ENCODE results near the gene LRATD1. TPM values are rescaled to one million over a fixed set of nuclear protein-coding genes. Genes with fewer than 3 reads are reported as not detected.
"Not testable (repeated sequence)": the region's sequence is repeated elsewhere in the genome, so short reads cannot be mapped to it uniquely, and the experiment has no call there.

The LRATD1 gene
- polyA plus RNA-seq (ENCODE audit: insufficient read length in 10 of 10): 10 to 100 TPM in 5 of 10 donors, 1 to 10 TPM in 5; 7.1 to 18.8 (median 9.9) TPM
- long read RNA-seq, donor 1, full-length matches to known transcripts: 1 of 1 reads
- long read RNA-seq, donor 1, partial matches to known transcripts: 0 of 1 reads
- long read RNA-seq, donor 1, other reads (novel, unspliced or antisense): 0 of 1 reads
- long read RNA-seq, donor 2: 0 reads
- long read RNA-seq, donor 3: 0 reads
- long read RNA-seq, donor 4: 0 reads
- long read RNA-seq, donor 5: 0 reads
- long read RNA-seq, donor 6: 0 reads
- long read RNA-seq, donor 7, full-length matches to known transcripts: 3 of 3 reads
- long read RNA-seq, donor 7, partial matches to known transcripts: 0 of 3 reads
- long read RNA-seq, donor 7, other reads (novel, unspliced or antisense): 0 of 3 reads
- long read RNA-seq, donor 8, full-length matches to known transcripts: 1 of 1 reads
- long read RNA-seq, donor 8, partial matches to known transcripts: 0 of 1 reads
- long read RNA-seq, donor 8, other reads (novel, unspliced or antisense): 0 of 1 reads
- long read RNA-seq, donor 9: 0 reads

GRCh38 chr2:14632133-14632936 is at the start of gene LRATD1:
TSS of gene LRATD1 (plus strand) at chr2:14632717. CDS start at chr2:14633980, 1,263 bp downstream.
- peak; percentile 84 to 95 (median 85) for DNase-seq

GRCh38 chr2:14583059-14583458 is 49.5 kb upstream of the LRATD1 start:
- DNase-seq: no peak

GRCh38 chr2:14583802-14584201 is 48.7 kb upstream of the LRATD1 start:
- no peak for DNase-seq

GRCh38 chr2:14587119-14587518 is 45.4 kb upstream of the LRATD1 start:
- DNase-seq: no peak

- peak in 1 of 3 donors; percentile 2 for DNase-seq
Observed at GRCh38 chr2:14601156-14601770, 31.3 kb upstream of the LRATD1 start.

- DNase-seq: peak in 1 of 3 donors; percentile 13
Observed at GRCh38 chr2:14602309-14602708, 30.2 kb upstream of the LRATD1 start.

- DNase-seq: no peak
Observed at GRCh38 chr2:14603676-14604075, 28.8 kb upstream of the LRATD1 start.

GRCh38 chr2:14608245-14608644 is 24.3 kb upstream of the LRATD1 start:
- no peak for DNase-seq

- peak in 1 of 3 donors; percentile 61 for DNase-seq
Observed at GRCh38 chr2:14614017-14614416, 18.5 kb upstream of the LRATD1 start.

GRCh38 chr2:14615121-14615520 is 17.4 kb upstream of the LRATD1 start:
- no peak for DNase-seq

GRCh38 chr2:14615760-14616159 is 16.8 kb upstream of the LRATD1 start:
- DNase-seq: peak in 1 of 3 donors; percentile 2

GRCh38 chr2:14616342-14616741 is 16.2 kb upstream of the LRATD1 start:
- peak in 1 of 3 donors; percentile 37 for DNase-seq

GRCh38 chr2:14616950-14617349 is 15.6 kb upstream of the LRATD1 start:
- no peak for DNase-seq

- DNase-seq: no peak
Observed at GRCh38 chr2:14619441-14619840, 13.1 kb upstream of the LRATD1 start.

- DNase-seq: no peak
Observed at GRCh38 chr2:14621114-14621513, 11.4 kb upstream of the LRATD1 start.

GRCh38 chr2:14621906-14622549 is 10.5 kb upstream of the LRATD1 start:
- DNase-seq: no peak

GRCh38 chr2:14622550-14622939 is 10.0 kb upstream of the LRATD1 start:
- DNase-seq: not testable (repeated sequence)

GRCh38 chr2:14623237-14623636 is 9.3 kb upstream of the LRATD1 start:
- DNase-seq: no peak

GRCh38 chr2:14626873-14627272 is 5.6 kb upstream of the LRATD1 start:
- no peak for DNase-seq

- no peak for DNase-seq
Observed at GRCh38 chr2:14628901-14629300, 3.6 kb upstream of the LRATD1 start.

- DNase-seq: peak in 1 of 3 donors; percentile 5
Observed at GRCh38 chr2:14631406-14632040, 994 bp upstream of the LRATD1 start.

All from muscle of back (tissue), 13 donors.